Cardiac fibroblast (primary cell): Measurements from ENCODE around the gene KIF22.

ENCODE experiments used
- DNase-seq, 2 donors: peaks; one replicate each; pipeline versions ENCODE4 v3.0.0 to v3.0.0-alpha.2; 2010; ENCODE audit warnings: low read depth in 2 of 2
- H3K4me3 ChIP-seq, 2 donors: replicated peaks in 1 of 2; 1 replicate in 1 of 2; 2 replicates in 1 of 2; pipeline ENCODE4 v1.5.1; 2011; ENCODE audit warnings: low read depth in 2 of 2, low read length in 2 of 2, mild to moderate bottlenecking in 2 of 2, moderate library complexity in 1 of 2
- TF ChIP-seq, protein P1 (sequence below): IDR thresholded peaks from one replicate; pipeline ENCODE4 v1.5.1; 2011; ENCODE audit warnings: low read depth, mild to moderate bottlenecking, low read length, inconsistent platforms

KIF22 gene

GRCh38 chr16:29814592-29814991, 24.0 kb downstream of the KIF22 start:
- no peak for DNase-seq
- H3K4me3 ChIP-seq: no peak overlapping the region
- TF ChIP-seq, protein P1, sequence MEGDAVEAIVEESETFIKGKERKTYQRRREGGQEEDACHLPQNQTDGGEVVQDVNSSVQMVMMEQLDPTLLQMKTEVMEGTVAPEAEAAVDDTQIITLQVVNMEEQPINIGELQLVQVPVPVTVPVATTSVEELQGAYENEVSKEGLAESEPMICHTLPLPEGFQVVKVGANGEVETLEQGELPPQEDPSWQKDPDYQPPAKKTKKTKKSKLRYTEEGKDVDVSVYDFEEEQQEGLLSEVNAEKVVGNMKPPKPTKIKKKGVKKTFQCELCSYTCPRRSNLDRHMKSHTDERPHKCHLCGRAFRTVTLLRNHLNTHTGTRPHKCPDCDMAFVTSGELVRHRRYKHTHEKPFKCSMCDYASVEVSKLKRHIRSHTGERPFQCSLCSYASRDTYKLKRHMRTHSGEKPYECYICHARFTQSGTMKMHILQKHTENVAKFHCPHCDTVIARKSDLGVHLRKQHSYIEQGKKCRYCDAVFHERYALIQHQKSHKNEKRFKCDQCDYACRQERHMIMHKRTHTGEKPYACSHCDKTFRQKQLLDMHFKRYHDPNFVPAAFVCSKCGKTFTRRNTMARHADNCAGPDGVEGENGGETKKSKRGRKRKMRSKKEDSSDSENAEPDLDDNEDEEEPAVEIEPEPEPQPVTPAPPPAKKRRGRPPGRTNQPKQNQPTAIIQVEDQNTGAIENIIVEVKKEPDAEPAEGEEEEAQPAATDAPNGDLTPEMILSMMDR: no peak

GRCh38 chr16:29815032-29815721, 24.6 kb downstream of the KIF22 start:
- H3K4me3 ChIP-seq: peak overlapping the region; percentile 44 to 82
- TF ChIP-seq, protein P1: no peak
- DNase-seq: no peak

DNA sequence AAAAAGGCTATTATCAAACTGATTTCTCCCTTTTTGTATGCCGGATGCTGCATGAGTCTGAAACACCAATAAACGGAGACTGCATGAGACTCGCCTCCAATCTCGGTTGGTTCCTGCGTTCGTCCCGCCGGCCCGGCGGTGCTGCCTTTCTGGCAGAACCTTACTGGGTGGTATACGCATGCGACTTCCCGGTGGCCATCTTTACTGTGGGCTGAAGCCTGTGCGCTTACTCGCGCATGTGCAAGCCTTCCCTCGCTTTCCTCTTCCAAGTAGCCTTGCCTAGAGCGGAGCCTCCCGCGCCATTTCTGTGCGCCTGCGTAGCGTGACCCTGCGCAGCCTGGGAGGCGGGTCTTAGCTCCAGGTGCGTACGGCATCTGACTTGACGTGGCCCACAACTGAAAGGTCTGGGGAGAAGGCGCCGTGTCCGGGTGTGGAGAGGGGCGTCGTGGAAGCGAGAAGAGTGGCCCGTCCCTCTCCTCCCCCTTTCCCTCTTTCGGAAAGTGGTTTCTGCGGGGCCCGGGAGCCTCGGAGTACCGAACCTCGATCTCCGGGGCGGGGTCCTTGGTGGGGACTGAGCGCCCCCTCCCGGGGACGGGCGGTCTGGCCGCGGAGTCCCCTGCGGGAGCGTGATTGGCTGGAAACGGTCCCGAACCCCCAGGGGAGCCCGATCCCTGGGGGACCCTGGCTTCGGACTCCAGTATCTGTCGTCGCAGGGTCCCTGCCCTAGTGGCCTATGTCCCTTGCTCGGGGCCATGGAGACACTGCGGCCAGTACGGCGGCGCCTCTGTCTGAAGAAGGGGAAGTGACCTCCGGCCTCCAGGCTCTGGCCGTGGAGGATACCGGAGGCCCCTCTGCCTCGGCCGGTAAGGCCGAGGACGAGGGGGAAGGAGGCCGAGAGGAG, 25.5 kb downstream of the KIF22 start, which contains the start of gene PAGR1:
PAGR1 (plus strand) TSS at position 360 of the 901 bp plus-strand sequence; CDS start at position 734, 374 bp downstream.
- peak within 1 kb of the TSS; percentile 68 to 82 for H3K4me3 ChIP-seq
- TF ChIP-seq, protein P1: peak; percentile 88
- peak; percentile 100 for DNase-seq

DNA sequence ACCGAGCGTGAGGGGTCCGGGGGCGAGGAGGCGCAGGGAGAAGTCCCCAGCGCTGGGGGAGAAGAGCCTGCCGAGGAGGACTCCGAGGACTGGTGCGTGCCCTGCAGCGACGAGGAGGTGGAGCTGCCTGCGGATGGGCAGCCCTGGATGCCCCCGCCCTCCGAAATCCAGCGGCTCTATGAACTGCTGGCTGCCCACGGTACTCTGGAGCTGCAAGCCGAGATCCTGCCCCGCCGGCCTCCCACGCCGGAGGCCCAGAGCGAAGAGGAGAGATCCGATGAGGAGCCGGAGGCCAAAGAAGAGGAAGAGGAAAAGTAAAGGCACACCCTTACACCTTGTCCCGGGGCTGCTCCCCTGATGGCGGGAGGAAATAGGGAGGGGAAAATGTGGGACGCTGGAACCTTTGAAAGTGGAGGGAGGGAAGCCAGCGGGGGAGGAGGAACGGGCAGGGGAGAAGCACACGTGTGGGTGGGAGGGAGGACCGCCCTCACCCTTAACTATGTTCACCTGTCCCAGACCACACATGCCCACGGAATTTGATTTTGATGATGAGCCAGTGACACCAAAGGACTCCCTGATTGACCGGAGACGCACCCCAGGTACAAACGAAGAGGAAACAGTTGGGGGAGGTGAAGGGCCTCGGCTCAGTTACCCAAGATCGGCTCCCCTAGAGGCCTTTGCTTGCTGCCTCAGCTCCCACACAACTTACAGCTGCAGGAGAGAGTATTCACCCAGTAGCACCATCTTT, 26.3 kb downstream of the KIF22 start:
- peak; percentile 63 to 67 for DNase-seq
- TF ChIP-seq, protein P1: peak; percentile 31
- H3K4me3 ChIP-seq: peak overlapping the region; percentile 68 to 82

- no peak for DNase-seq
- no peak overlapping the region for H3K4me3 ChIP-seq
- TF ChIP-seq, protein P1: no peak
Measured at GRCh38 chr16:29818082-29818481, 27.5 kb downstream of the KIF22 start.

- DNase-seq: no peak
- TF ChIP-seq, protein P1: no peak
- H3K4me3 ChIP-seq: peak overlapping the region in 1 of 2 donors; percentile 8
Measured at GRCh38 chr16:29819506-29819905, 29.0 kb downstream of the KIF22 start.
